Stomach (tissue), 4 donors: Measurements from ENCODE around the gene TTLL11.

Source experiments
- CTCF ChIP-seq, 7 experiments: fragments of 450-650 bp in 4 of 7; fragments of 200-600 bp in 3 of 7; sonication (generic) in 3 of 7; IDR thresholded peaks; one replicate each; pipeline ENCODE4 v1.5.1; 2016 to 2019; ENCODE audit warnings: antibody characterized with exemption in 7 of 7, control low read depth in 2 of 7, mild to moderate bottlenecking in 1 of 7
- EP300 ChIP-seq: sonication (generic); formaldehyde crosslinking; IDR thresholded peaks from one replicate; pipeline ENCODE4 v1.6.1; 2017; ENCODE audit warnings: antibody characterized with exemption
- POLR2A ChIP-seq, 4 donors: fragments of 450-650 bp; IDR thresholded peaks; one replicate each; pipeline ENCODE4 v1.6.1; 2016; ENCODE audit warnings: antibody characterized with exemption in 4 of 4, control low read depth in 2 of 4, mild to moderate bottlenecking in 1 of 4, moderate library complexity in 1 of 4
- POLR2AphosphoS5 ChIP-seq, 3 donors: sonication (generic); formaldehyde crosslinking; IDR thresholded peaks; one replicate each; pipeline ENCODE4 v1.6.1; 2016; ENCODE audit warnings: antibody characterized with exemption in 3 of 3

GRCh38 chr9:121807823-121808278 is 285.3 kb downstream of the TTLL11 start:
- TF ChIP-seq CTCF (IDR thresholded peaks at IDR 0.05) (no peak), EP300 (no peak), POLR2A (IDR thresholded peaks at IDR 0.05) (no peak), POLR2AphosphoS5 (IDR thresholded peaks at IDR 0.05) (no peak)
